Astrocyte of the spinal cord (primary cell): ENCODE measurements around the gene COL6A2.

ENCODE experiments used
- DNase-seq: peaks from one replicate; pipeline ENCODE4 v3.0.0; 2011; ENCODE audit warnings: low read depth, low spot score
- H3K4me3 ChIP-seq: 2 replicates; pipeline ENCODE4 v1.5.1; 2011; ENCODE audit warnings: low read depth, mild to moderate bottlenecking, low read length, moderate library complexity
- in situ Hi-C: cut with HindIII; loops from 2 replicates; pipeline ENCODE4 v1.10.0; 2017; ENCODE audit warnings: low sequenced_read_pairs
- TF ChIP-seq, protein P1 (sequence below): IDR thresholded peaks from 2 replicates; pipeline ENCODE4 v1.5.1; 2012; ENCODE audit warnings: low read depth, mild to moderate bottlenecking, low read length, inconsistent platforms

COL6A2 gene

DNA sequence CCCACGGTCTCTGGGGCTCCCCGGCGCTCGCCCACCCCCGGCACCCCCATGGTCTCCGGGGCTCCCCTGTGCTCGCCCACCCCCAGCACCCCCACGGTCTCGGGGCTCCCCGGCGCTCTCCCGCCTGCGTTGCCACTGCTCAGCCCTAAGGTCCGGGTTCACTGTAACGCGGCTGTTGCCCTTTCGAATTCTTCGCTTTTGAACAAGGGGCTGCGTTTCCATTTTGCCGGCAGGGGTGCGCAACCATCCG lies 62.7 kb downstream of the COL6A2 start:
- TF ChIP-seq, protein P1, sequence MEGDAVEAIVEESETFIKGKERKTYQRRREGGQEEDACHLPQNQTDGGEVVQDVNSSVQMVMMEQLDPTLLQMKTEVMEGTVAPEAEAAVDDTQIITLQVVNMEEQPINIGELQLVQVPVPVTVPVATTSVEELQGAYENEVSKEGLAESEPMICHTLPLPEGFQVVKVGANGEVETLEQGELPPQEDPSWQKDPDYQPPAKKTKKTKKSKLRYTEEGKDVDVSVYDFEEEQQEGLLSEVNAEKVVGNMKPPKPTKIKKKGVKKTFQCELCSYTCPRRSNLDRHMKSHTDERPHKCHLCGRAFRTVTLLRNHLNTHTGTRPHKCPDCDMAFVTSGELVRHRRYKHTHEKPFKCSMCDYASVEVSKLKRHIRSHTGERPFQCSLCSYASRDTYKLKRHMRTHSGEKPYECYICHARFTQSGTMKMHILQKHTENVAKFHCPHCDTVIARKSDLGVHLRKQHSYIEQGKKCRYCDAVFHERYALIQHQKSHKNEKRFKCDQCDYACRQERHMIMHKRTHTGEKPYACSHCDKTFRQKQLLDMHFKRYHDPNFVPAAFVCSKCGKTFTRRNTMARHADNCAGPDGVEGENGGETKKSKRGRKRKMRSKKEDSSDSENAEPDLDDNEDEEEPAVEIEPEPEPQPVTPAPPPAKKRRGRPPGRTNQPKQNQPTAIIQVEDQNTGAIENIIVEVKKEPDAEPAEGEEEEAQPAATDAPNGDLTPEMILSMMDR = no peak
- DNase-seq = no peak
- in situ Hi-C loops = no loop called here
- no peak overlapping the region for H3K4me3 ChIP-seq

DNA sequence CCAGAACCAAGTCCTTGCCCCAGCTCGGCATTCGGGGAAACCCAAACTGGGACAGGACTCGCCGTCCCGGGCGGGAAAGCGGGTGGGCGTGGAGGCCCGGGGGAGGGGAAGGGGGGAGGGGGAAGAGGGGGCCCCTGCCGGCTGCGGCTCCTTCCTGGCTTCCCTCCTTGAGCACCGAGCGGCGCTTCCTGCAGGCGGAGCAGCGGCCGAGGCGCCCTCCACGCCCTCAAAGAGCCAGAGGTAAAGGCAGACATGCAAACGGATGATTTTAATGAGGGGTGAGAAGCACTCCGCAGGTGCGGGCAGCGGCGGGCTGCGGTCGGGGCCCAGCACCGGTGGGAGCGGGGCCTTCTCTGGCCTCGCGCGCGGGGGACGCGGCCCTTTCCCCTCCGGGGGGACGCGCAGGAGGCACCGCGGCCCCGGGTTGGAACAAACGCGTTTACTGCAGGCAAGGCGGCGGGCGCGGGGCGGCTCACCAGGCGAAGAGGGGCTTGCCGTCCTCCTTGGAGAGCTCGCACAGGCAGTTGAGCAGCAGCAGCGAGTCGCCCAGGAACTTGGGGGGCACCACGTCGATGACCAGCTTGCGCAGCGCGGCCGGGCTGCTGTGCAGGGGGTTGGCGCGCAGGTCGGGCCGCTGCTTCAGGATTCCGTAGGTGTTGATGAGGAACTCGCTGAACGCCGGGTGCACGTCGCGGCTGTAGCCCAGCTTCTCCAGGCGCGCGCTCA lies 63.2 kb downstream of the COL6A2 start:
- TF ChIP-seq, protein P1 = no peak
- DNase-seq = no peak
- in situ Hi-C loops = no loop called here
- H3K4me3 ChIP-seq = no peak overlapping the region

DNA sequence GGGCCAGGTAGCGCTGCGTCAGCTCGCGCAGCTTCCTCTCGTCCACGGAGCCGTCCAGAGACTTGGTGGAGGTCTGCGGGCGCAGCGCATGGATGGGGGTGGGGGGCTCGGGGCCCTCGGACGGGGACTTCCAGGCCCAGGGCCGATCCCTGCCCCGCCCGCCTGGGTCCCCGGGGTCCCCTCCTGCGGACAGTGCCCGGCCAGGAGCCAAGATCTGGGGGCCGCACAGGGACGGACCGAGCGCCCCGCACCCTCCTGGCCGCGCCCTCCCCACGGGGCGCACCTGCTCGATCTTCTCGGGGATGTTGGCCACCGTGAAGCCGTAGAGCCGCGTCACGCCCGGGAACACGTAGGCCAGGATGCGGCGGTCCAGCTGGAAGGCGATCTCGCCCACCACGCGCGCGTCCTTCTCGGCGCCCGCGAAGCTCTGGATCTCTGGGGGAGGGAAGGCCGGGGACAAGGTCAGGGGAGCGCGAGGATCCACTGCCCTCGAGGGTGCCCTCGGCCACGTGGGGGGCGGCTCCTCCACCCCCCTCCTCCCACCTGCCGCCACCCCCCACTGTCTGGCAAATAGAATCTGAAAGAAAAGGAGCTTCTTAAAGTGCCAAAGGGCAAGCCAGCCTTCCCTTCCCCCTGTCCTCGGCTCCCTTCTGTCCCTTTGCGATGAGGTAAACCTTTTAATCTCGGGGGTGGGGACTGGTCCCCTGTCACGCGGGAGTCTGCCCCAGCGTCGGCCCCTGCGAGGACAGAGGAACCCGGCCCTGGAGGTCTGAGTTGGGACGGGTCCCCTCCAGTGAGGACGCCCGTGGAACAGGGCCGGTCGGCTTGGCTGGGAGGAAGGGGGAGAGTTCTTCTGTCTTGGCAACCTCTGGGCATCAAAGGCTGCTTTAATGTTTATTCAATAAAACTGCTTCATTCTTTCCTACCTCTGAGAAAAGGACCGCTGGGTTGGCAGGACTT lies 64.0 kb downstream of the COL6A2 start:
- TF ChIP-seq, protein P1 = no peak
- in situ Hi-C loops = no loop called here
- no peak overlapping the region for H3K4me3 ChIP-seq
- DNase-seq = no peak

DNA sequence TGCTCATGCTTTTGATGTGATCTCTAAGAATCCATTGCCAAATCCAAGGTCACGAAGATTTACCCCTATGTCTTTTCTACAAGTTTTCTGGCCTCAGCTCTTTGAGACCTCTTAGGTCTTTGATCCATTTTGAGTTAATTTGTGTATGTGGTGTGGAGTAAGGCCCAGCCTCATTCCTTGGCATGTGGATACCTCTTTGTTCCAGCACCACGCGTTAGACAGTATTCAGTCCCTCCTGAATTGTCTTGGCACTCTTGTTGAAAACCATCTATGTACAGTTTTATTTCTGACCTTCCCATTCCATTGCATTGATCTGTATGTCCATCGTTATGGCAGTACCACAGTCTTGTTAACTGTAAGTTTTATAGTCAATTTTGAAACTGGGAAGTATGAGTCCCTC lies 65.5 kb downstream of the COL6A2 start:
- DNase-seq = no peak
- in situ Hi-C loops = no loop called here
- no peak overlapping the region for H3K4me3 ChIP-seq
- TF ChIP-seq, protein P1 = no peak

DNA sequence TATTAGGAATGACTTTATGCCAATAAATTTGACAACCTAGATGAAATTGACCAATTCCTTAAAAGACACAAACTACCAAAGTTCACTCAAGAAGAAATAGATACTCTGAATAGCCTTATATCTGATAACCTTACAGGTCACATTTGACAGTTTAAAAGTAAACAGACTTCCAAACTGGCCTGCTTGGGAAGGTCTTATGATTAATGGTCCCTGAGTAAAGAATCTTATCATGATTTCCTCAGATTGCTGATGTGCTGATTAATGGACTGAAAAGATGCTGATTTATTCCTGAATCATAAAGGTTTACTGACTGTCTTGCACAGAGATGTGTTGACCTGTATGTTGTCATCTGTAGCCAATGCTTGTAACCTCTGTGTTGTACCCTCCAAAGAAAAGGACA lies 67.2 kb downstream of the COL6A2 start:
- TF ChIP-seq, protein P1 = no peak
- no peak overlapping the region for H3K4me3 ChIP-seq
- in situ Hi-C loops = no loop called here
- no peak for DNase-seq

DNA sequence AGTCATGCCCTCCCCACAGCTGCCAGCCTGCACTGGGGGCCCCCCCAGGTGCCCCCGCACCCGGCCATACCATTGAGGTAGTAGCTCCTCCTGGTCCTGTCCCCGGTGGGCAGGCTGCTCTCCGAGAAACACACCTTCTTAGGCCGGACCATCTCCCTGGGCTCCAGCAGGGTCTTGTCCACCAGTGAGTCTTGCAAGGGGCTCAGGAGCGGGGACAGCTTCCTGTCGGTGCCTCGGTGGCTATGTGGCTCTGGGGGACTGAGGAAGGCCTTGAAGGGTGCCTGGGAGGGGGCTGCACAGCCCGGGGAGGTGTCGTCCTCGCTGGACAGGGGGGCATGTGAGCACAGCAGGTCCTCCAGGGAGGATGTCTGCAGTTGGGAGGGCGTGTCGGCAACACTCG lies 70.3 kb downstream of the COL6A2 start:
- no peak overlapping the region for H3K4me3 ChIP-seq
- TF ChIP-seq, protein P1 = no peak
- in situ Hi-C loops = no loop called here
- DNase-seq = no peak
